ENCODE results near the gene KAT7. TPM values are rescaled to one million over a fixed set of nuclear protein-coding genes. Genes with fewer than 3 reads are reported as not detected.

Gene KAT7
- total RNA-seq, 2 donors from 2014 or later = 48.3 to 78.6 TPM

DNA sequence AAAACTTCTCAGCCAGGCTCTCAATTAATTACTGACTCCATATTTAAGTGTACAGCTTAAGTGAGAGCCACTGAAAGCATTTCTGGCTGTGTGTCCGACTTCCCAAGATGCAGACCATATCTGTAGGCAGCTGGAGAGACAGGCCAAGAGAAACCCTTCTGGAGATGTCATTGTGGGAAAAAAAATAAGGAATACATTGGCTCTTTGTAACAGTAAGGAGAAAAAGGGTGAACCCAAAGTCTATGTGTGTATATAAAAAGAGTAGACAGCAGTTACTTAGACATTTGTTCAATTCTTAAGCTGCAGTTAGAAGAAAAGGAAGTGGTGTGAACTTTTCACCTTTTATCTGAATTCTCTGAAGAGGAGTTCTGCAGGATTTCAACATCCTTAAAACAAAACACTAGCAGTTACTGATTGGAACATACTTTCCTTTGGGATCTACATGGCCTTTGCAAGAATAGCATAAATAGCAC is 46.3 kb upstream of the KAT7 start:
- H3K27ac ChIP-seq = peak overlapping the region in 1 of 2 donors; percentile 35
- no peak overlapping the region for H3K4me3 ChIP-seq
- no peaks in the 10 kb centered on the region for H3K9me3 ChIP-seq
- intact Hi-C loops (cut with DNase I) = no loop called here
- no peaks in the 10 kb centered on the region for H3K27me3 ChIP-seq (replicated peaks; ENCODE audit: insufficient read depth)
- H3K36me3 ChIP-seq = no peaks in the 10 kb centered on the region
- no peak for TF ChIP-seq POLR2AphosphoS5 (IDR thresholded peaks at IDR 0.05)
- no peaks in the 10 kb centered on the region for H3K4me1 ChIP-seq (replicated peaks)
- no peak for DNase-seq (ENCODE audit: low spot score)
- WGBS = 62% methylated on average over 1 of the region's 1 CpG

DNA sequence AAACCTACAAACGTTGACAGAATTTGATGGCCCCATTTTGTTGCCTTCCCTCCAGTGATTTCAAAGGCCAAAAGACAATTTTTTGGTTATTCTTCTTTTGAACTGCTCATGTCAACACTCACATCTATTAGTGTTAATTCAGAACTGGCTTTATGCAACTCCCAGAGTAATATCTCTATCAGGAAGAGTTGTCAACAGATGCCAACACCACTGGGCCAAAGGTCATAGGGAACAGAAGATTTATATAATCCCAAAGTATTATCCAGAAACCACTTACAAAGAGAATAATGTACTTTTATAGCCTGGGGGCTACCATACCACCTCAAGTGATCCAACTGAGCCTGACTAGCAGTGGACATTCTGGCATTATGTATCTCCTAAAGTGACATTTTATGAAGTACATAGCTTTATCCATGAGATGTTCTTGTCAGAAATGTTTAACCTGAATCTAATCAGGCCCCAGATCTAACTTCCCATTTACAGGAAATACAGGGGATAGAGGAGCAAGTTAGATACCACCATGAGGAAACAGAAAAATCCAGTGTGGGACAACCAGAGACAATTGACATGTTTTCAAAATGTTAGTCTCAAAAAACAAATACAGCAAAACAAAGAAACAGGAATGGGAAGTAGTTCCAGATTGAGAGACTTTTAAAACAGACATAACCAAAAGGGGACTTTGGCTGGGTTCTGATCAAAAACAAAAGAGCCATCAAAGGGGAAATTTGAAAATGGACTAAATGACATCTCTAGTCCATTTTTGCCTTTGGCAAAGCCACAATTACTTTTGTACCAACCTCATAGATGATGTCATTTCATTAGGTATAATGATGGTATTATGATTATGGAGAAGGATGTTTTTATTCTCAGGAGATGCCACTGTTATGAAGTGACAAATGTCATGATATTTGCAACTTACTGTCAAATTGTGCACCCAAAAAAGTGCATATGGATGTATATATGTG is 43.0 kb upstream of the KAT7 start:
- no peaks in the 10 kb centered on the region for H3K4me1 ChIP-seq (replicated peaks)
- intact Hi-C loops (cut with DNase I) = no loop called here
- H3K27ac ChIP-seq = no peak overlapping the region
- WGBS = 80% methylated on average over 1 of the region's 1 CpG
- no peaks in the 10 kb centered on the region for H3K27me3 ChIP-seq (replicated peaks; ENCODE audit: insufficient read depth)
- no peaks in the 10 kb centered on the region for H3K9me3 ChIP-seq
- DNase-seq (ENCODE audit: low spot score) = no peak
- no peak overlapping the region for H3K4me3 ChIP-seq
- no peaks in the 10 kb centered on the region for H3K36me3 ChIP-seq
- TF ChIP-seq POLR2A (IDR thresholded peaks at IDR 0.05) (no peak), POLR2AphosphoS5 (IDR thresholded peaks at IDR 0.05) (no peak)
- TF ChIP-seq, protein P1, sequence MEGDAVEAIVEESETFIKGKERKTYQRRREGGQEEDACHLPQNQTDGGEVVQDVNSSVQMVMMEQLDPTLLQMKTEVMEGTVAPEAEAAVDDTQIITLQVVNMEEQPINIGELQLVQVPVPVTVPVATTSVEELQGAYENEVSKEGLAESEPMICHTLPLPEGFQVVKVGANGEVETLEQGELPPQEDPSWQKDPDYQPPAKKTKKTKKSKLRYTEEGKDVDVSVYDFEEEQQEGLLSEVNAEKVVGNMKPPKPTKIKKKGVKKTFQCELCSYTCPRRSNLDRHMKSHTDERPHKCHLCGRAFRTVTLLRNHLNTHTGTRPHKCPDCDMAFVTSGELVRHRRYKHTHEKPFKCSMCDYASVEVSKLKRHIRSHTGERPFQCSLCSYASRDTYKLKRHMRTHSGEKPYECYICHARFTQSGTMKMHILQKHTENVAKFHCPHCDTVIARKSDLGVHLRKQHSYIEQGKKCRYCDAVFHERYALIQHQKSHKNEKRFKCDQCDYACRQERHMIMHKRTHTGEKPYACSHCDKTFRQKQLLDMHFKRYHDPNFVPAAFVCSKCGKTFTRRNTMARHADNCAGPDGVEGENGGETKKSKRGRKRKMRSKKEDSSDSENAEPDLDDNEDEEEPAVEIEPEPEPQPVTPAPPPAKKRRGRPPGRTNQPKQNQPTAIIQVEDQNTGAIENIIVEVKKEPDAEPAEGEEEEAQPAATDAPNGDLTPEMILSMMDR (IDR thresholded peaks at IDR 0.05) = no peak

DNA sequence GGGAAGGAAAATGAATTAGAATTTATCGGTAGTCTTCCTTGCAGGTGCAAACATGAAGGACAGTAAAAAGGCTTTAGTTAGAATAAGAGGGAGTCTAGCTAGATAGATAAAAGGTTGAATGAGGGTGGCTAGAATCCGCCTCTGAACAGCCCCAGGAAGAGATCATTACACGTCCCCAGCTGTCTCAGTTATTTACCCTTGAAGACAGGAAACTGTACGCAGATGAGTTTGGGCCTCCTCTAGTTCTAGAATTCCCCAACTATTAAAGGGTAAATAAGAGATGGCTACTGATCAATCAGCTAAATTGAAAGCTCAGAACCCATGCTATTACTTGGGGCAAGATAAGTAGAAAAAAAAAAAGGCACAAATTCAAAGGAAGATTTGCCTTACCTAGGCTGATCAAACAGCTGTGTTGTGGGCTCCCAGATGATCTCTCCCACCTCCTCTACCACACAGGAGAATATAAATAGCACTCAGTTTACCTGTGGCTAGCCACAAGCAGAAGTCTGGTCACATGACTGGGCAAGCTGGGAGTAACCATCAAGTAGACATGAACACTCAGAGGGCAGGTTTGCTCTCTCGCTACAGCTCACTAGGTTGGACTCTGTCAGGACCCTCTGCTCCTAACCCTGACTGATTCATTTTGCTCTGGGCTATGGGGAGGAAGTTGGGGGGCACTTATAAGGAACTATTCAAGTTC is 41.5 kb upstream of the KAT7 start:
- Histone ChIP-seq H3K36me3 (no peaks in the 10 kb centered on the region), H3K4me3 (no peak overlapping the region), H3K27me3 (replicated peaks; ENCODE audit: insufficient read depth) (no peaks in the 10 kb centered on the region), H3K27ac (no peak overlapping the region), H3K9me3 (no peaks in the 10 kb centered on the region), H3K4me1 (replicated peaks) (no peaks in the 10 kb centered on the region)
- TF ChIP-seq POLR2A (IDR thresholded peaks at IDR 0.05) (no peak), POLR2AphosphoS5 (IDR thresholded peaks at IDR 0.05) (no peak)
- TF ChIP-seq, protein P1 (IDR thresholded peaks at IDR 0.05) = no peak
- WGBS = 91% methylated on average over 5 of the region's 5 CpGs
- DNase-seq (ENCODE audit: low spot score) = no peak
- intact Hi-C loops (cut with DNase I) = no loop called here

GRCh38 chr17:49747632-49748031 is 40.8 kb upstream of the KAT7 start:
- Histone ChIP-seq H3K9me3 (no peaks in the 10 kb centered on the region), H3K27me3 (replicated peaks; ENCODE audit: insufficient read depth) (no peaks in the 10 kb centered on the region), H3K4me1 (replicated peaks) (no peaks in the 10 kb centered on the region), H3K36me3 (no peaks in the 10 kb centered on the region), H3K27ac (no peak overlapping the region), H3K4me3 (no peak overlapping the region)
- no peak for TF ChIP-seq POLR2A (IDR thresholded peaks at IDR 0.05)
- no peak for TF ChIP-seq POLR2AphosphoS5 (IDR thresholded peaks at IDR 0.05)
- TF ChIP-seq, protein P1 (IDR thresholded peaks at IDR 0.05) = no peak
- intact Hi-C loops (cut with DNase I) = no loop called here
- 88% methylated on average over 1 of the region's 1 CpG for WGBS
- no peak for DNase-seq (ENCODE audit: low spot score)

- Histone ChIP-seq H3K9me3 (no peaks in the 10 kb centered on the region), H3K27ac (no peak overlapping the region), H3K27me3 (replicated peaks; ENCODE audit: insufficient read depth) (no peaks in the 10 kb centered on the region), H3K4me1 (replicated peaks) (no peaks in the 10 kb centered on the region), H3K4me3 (no peak overlapping the region), H3K36me3 (no peaks in the 10 kb centered on the region)
- 91% methylated on average over 3 of the region's 3 CpGs for whole genome bisulfite sequencing
- intact Hi-C loops (cut with DNase I) = no loop called here
- TF ChIP-seq POLR2AphosphoS5 (IDR thresholded peaks at IDR 0.05) (no peak), POLR2A (IDR thresholded peaks at IDR 0.05) (no peak)
- TF ChIP-seq, protein P1 (IDR thresholded peaks at IDR 0.05) = no peak
- DNase-seq (ENCODE audit: low spot score) = no peak
Observed at GRCh38 chr17:49748223-49748622, 40.3 kb upstream of the KAT7 start.
